Common myeloid progenitor, CD34-positive (primary cell): ENCODE measurements around the gene MSI2.

ENCODE experiments used
- CTCF ChIA-PET: fragments of 350-600 bp; sonication (Branson Sonifier 250); formaldehyde crosslinking; loops from one replicate; lab custom pipeline; 2021; ENCODE audit warnings: antibody characterized with exemption; lab: Charles Lee
- POLR2A ChIA-PET: fragments of 350-600 bp; sonication (Branson Sonifier 250); formaldehyde crosslinking; loops from one replicate; lab custom pipeline; 2021; ENCODE audit warnings: antibody characterized with exemption; lab: Charles Lee
- DNase-seq, 3 donors: peaks; one replicate each; pipeline versions ENCODE4 v3.0.0 to v3.0.0-alpha.2; 2013
- H3K27ac ChIP-seq, 2 experiments: 1 replicate in 1 of 2; 2 replicates in 1 of 2; pipeline ENCODE4 v1.7.0; 2013; ENCODE audit warnings: inconsistent platforms in 2 of 2, low read length in 2 of 2, mild to moderate bottlenecking in 2 of 2, low read depth in 1 of 2, moderate library complexity in 1 of 2; ENCODE audit not compliant: severe bottlenecking in 2 of 2, insufficient read depth in 1 of 2, poor library complexity in 1 of 2
- H3K27me3 ChIP-seq, 5 experiments: replicated peaks in 2 of 5; 1 replicate in 3 of 5; 2 replicates in 2 of 5; pipeline versions ENCODE4 v1.6.1 to v1.7.0; 2013; ENCODE audit warnings: low read length in 4 of 5, mild to moderate bottlenecking in 2 of 5, moderate library complexity in 2 of 5, inconsistent platforms in 1 of 5; ENCODE audit not compliant: insufficient read depth in 5 of 5, control insufficient read depth in 4 of 5
- H3K36me3 ChIP-seq, 4 experiments: 1 replicate in 2 of 4; 2 replicates in 2 of 4; pipeline versions ENCODE4 v1.6.1 to v1.7.0; 2013; ENCODE audit warnings: low read length in 3 of 4, control low read depth in 1 of 4, mild to moderate bottlenecking in 1 of 4; ENCODE audit not compliant: control insufficient read depth in 4 of 4, insufficient read depth in 4 of 4
- H3K4me1 ChIP-seq, 4 experiments: 1 replicate in 3 of 4; 2 replicates in 1 of 4; pipeline versions ENCODE4 v1.6.1 to v1.7.1; 2013; ENCODE audit warnings: low read length in 3 of 4, mild to moderate bottlenecking in 3 of 4, control low read depth in 1 of 4, inconsistent platforms in 1 of 4, moderate library complexity in 1 of 4; ENCODE audit not compliant: control insufficient read depth in 4 of 4, insufficient read depth in 4 of 4; ENCODE audit errors: control extremely low read depth in 1 of 4
- H3K4me3 ChIP-seq, 7 experiments: 1 replicate in 4 of 7; 2 replicates in 3 of 7; pipeline versions ENCODE4 v1.5.1 to v1.7.0; 2013; ENCODE audit warnings: mild to moderate bottlenecking in 7 of 7, low read length in 6 of 7, moderate library complexity in 6 of 7, inconsistent platforms in 2 of 7, low read depth in 2 of 7, control low read depth in 1 of 7; ENCODE audit not compliant: insufficient read depth in 4 of 7, control insufficient read depth in 1 of 7; ENCODE audit errors: extremely low read depth in 1 of 7
- H3K9me3 ChIP-seq, 5 experiments: 1 replicate in 4 of 5; 2 replicates in 1 of 5; pipeline versions ENCODE4 v1.6.1 to v1.7.1; 2013; ENCODE audit warnings: low read length in 4 of 5, mild to moderate bottlenecking in 2 of 5, inconsistent platforms in 1 of 5, low read depth in 1 of 5, moderate library complexity in 1 of 5; ENCODE audit not compliant: control insufficient read depth in 4 of 5, insufficient read depth in 2 of 5; ENCODE audit errors: control extremely low read depth in 1 of 5
- WGBS: methylation state at CpG from one replicate; pipeline ENCODE4 v1.1.5; 2013; ENCODE audit not compliant: insufficient coverage; 5-methylcytosine and 5-hydroxymethylcytosine counted together

MSI2 gene

GRCh38 chr17:57401556-57402488 is 145.5 kb downstream of the MSI2 start:
- ChIA-PET POLR2A (interaction anchor here (0.8 kb wide), 1 partner anchor 36 kb away, joined by 3 read pairs; no protein-coding TSS in a partner anchor), CTCF (interaction anchor here (0.6 to 2.3 kb wide), 12 partner anchors 10 to 159 kb away, joined by 3 to 7 read pairs (median 3); no protein-coding TSS in a partner anchor)
- Histone ChIP-seq H3K27ac (peak overlapping the region; percentile 14 to 56), H3K27me3 (no peaks in the 10 kb centered on the region), H3K4me3 (no peak overlapping the region), H3K4me1 (peaks cover 20 to 89% (median 74%) of the 10 kb centered on the region in 4 experiments), H3K36me3 (peaks cover 15 to 76% (median 37%) of the 10 kb centered on the region in 4 experiments), H3K9me3 (no peaks in the 10 kb centered on the region)
- no peak for DNase-seq
- WGBS = 87% methylated on average over 13 of the region's 15 CpGs

GRCh38 chr17:57402681-57403180 is 146.4 kb downstream of the MSI2 start:
- Histone ChIP-seq H3K4me1 (peaks cover 20 to 90% (median 82%) of the 10 kb centered on the region in 4 experiments), H3K9me3 (no peaks in the 10 kb centered on the region), H3K27ac (peak overlapping the region in 1 of 2 experiments; percentile 56), H3K36me3 (peaks cover 15 to 67% (median 32%) of the 10 kb centered on the region in 4 experiments), H3K4me3 (no peak overlapping the region), H3K27me3 (no peaks in the 10 kb centered on the region)
- WGBS = 92% methylated on average over 3 of the region's 5 CpGs
- ChIA-PET CTCF (interaction anchor here (0.6 to 2.3 kb wide), 10 partner anchors 8 to 160 kb away, joined by 3 to 7 read pairs (median 3); no protein-coding TSS in a partner anchor), POLR2A (interaction anchor here (0.6 kb wide), 1 partner anchor 23 kb away, joined by 4 read pairs; no protein-coding TSS in a partner anchor)
- DNase-seq = no peak

GRCh38 chr17:57403236-57403635 is 146.9 kb downstream of the MSI2 start:
- Histone ChIP-seq H3K27ac (peak overlapping the region in 1 of 2 experiments; percentile 38), H3K27me3 (no peaks in the 10 kb centered on the region), H3K9me3 (no peaks in the 10 kb centered on the region), H3K4me1 (peaks cover 24 to 94% (median 86%) of the 10 kb centered on the region in 4 experiments), H3K4me3 (no peak overlapping the region), H3K36me3 (peaks cover 15 to 63% (median 31%) of the 10 kb centered on the region in 4 experiments)
- no peak for DNase-seq
- CTCF ChIA-PET = interaction anchor here (0.8 to 1.6 kb wide), 5 partner anchors 8 to 38 kb away, joined by 3 to 4 read pairs (median 3); no protein-coding TSS in a partner anchor
- POLR2A ChIA-PET = interaction anchor here (0.6 kb wide), 1 partner anchor 24 kb away, joined by 4 read pairs; no protein-coding TSS in a partner anchor
- 71% methylated on average over 2 of the region's 2 CpGs for WGBS

- peaks cover 27 to 99% (median 92%) of the 10 kb centered on the region in 4 experiments for H3K4me1 ChIP-seq
- no peaks in the 10 kb centered on the region for H3K9me3 ChIP-seq
- H3K36me3 ChIP-seq = peaks cover 15 to 62% (median 31%) of the 10 kb centered on the region in 4 experiments
- 96% methylated on average over 3 of the region's 4 CpGs for WGBS
- no peak for DNase-seq
- POLR2A ChIA-PET = no interaction called here
- CTCF ChIA-PET = interaction anchor here (0.7 to 1.7 kb wide), 9 partner anchors 9 to 55 kb away, joined by 3 to 7 read pairs (median 3); no protein-coding TSS in a partner anchor
- H3K27me3 ChIP-seq = no peaks in the 10 kb centered on the region
- no peak overlapping the region for H3K4me3 ChIP-seq
- peak overlapping the region; percentile 22 to 38 for H3K27ac ChIP-seq
Observed at GRCh38 chr17:57404073-57404472, 147.8 kb downstream of the MSI2 start.

GRCh38 chr17:57404795-57405490 is 148.6 kb downstream of the MSI2 start:
- Histone ChIP-seq H3K4me3 (no peak overlapping the region), H3K4me1 (peaks cover 25 to 99% (median 92%) of the 10 kb centered on the region in 4 experiments), H3K27me3 (no peaks in the 10 kb centered on the region), H3K9me3 (no peaks in the 10 kb centered on the region), H3K27ac (peak overlapping the region; percentile 22 to 58), H3K36me3 (peaks cover 15 to 62% (median 31%) of the 10 kb centered on the region in 4 experiments)
- CTCF ChIA-PET = interaction anchor here (0.5 to 2.1 kb wide), 14 partner anchors 10 to 290 kb away, joined by 3 to 7 read pairs (median 3); no protein-coding TSS in a partner anchor
- WGBS = 84% methylated on average over 5 of the region's 6 CpGs
- DNase-seq = no peak
- POLR2A ChIA-PET = no interaction called here

- peak overlapping the region; percentile 85 to 91 for H3K27ac ChIP-seq
- DNase-seq = no peak
- peaks cover 27 to 99% (median 92%) of the 10 kb centered on the region in 4 experiments for H3K4me1 ChIP-seq
- no peaks in the 10 kb centered on the region for H3K27me3 ChIP-seq
- 86% methylated on average over 2 of the region's 5 CpGs for WGBS
- ChIA-PET POLR2A (no interaction called here), CTCF (interaction anchor here (0.7 to 2.1 kb wide), 9 partner anchors 13 to 127 kb away, joined by 3 to 7 read pairs (median 4); no protein-coding TSS in a partner anchor)
- peak overlapping the region in 1 of 7 experiments; percentile 2 for H3K4me3 ChIP-seq
- H3K9me3 ChIP-seq = no peaks in the 10 kb centered on the region
- peaks cover 15 to 63% (median 32%) of the 10 kb centered on the region in 4 experiments for H3K36me3 ChIP-seq
Observed at GRCh38 chr17:57405491-57406072, 149.3 kb downstream of the MSI2 start.
